Measurements from ENCODE around the gene NAV3.

DNA sequence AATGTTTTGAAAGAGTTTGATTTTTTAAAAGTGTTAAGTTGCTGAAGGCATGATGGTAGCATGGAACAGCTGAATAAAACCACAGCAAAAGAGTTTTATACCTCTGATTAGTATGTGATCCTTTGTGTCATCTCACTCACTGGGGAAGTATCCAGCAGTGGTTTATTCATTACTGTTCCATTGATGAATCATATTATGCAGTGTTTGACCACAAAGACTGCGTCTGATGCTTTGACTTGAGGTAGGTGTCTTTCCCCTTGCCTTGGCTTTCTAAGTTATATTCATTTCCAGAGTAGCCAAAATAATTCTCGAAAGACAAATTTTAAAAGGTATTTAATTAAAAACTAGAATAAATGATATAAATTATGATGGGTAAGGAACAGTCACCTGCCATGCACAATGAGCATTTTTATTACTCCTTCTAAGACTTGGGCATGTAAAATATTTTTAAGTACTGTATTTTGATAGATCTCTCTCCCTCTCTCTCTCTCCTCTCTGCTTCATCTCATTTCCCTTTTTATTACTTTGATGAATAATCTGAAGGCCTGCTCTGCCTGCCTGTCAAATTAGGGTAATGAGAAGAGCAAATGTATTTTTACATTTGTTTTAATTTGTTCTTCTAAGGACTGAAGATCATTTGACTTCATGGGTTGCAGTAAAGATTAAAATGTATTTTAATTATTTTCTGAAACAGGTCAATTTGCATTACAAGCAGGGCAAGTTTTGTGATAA lies 164.9 kb downstream of the NAV3 start:
- TF ChIP-seq POLR2A (IDR thresholded peaks at IDR 0.05): no peak
- TF ChIP-seq, protein P1, sequence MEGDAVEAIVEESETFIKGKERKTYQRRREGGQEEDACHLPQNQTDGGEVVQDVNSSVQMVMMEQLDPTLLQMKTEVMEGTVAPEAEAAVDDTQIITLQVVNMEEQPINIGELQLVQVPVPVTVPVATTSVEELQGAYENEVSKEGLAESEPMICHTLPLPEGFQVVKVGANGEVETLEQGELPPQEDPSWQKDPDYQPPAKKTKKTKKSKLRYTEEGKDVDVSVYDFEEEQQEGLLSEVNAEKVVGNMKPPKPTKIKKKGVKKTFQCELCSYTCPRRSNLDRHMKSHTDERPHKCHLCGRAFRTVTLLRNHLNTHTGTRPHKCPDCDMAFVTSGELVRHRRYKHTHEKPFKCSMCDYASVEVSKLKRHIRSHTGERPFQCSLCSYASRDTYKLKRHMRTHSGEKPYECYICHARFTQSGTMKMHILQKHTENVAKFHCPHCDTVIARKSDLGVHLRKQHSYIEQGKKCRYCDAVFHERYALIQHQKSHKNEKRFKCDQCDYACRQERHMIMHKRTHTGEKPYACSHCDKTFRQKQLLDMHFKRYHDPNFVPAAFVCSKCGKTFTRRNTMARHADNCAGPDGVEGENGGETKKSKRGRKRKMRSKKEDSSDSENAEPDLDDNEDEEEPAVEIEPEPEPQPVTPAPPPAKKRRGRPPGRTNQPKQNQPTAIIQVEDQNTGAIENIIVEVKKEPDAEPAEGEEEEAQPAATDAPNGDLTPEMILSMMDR (IDR thresholded peaks at IDR 0.05): no peak

Measured in body of pancreas (tissue), 4 donors.